Ovary (tissue), 9 donors: ENCODE measurements around the gene SPIN4. TPM values are rescaled to one million over a fixed set of nuclear protein-coding genes. Genes with fewer than 3 reads are reported as not detected.

ENCODE experiments used
- DNase-seq, 5 donors: peaks; one replicate each; pipeline ENCODE4 v3.0.0-alpha.2; 2019 to 2020
- H3K27ac ChIP-seq, 2 donors: fragments of 200-600 bp; one replicate each; pipeline versions ENCODE4 v1.5.1 to v1.8.0; 2019 to 2022
- H3K27me3 ChIP-seq: fragments of 200-600 bp; one replicate; pipeline ENCODE4 v1.8.0; 2022
- H3K36me3 ChIP-seq: fragments of 200-600 bp; sonication (generic); one replicate; pipeline ENCODE4 v1.5.1; 2019
- H3K4me1 ChIP-seq: one replicate; pipeline ENCODE4 v1.8.1; 2013; ENCODE audit warnings: mild to moderate bottlenecking, moderate library complexity; ENCODE audit not compliant: insufficient read depth
- H3K4me3 ChIP-seq: fragments of 200-600 bp; sonication (generic); one replicate; pipeline ENCODE4 v1.5.1; 2017
- H3K9me3 ChIP-seq, 2 donors: fragments of 200-600 bp in 1 of 2; sonication (generic) in 1 of 2; one replicate each; pipeline versions ENCODE4 v1.5.1 to v1.8.1; 2013 to 2019; ENCODE audit warnings: mild to moderate bottlenecking in 1 of 2, moderate library complexity in 1 of 2
- CTCF ChIP-seq, 3 donors: fragments of 450-650 bp in 2 of 3; fragments of 200-600 bp in 1 of 3; IDR thresholded peaks; one replicate each; pipeline versions ENCODE4 v1.5.1 to v1.8.0; 2016 to 2022; ENCODE audit warnings: antibody characterized with exemption in 3 of 3, mild to moderate bottlenecking in 1 of 3
- EP300 ChIP-seq: sonication (generic); formaldehyde crosslinking; IDR thresholded peaks from one replicate; pipeline ENCODE4 v1.6.1; 2017; ENCODE audit warnings: antibody characterized with exemption
- POLR2A ChIP-seq: fragments of 450-650 bp; IDR thresholded peaks from one replicate; pipeline ENCODE4 v1.6.1; 2017; ENCODE audit warnings: antibody characterized with exemption, mild to moderate bottlenecking, moderate library complexity
- WGBS, 3 donors: extraction: QIAGEN DNeasy Blood & Tissue Kit in 1 of 3; methylation state at CpG; one replicate each; pipeline versions ENCODE4 v1.1.5 to v1.1.7; 2013 to 2017; 5-methylcytosine and 5-hydroxymethylcytosine counted together
- intact Hi-C, 4 donors: fragments of 100-400 bp; cut with DNase I; formaldehyde crosslinking; loops; one replicate each; pipeline versions ENCODE4 v1.11.0 to v1.15.1; 2022 to 2023
- polyA plus RNA-seq, 2 donors: library from polyadenylated mRNA; stranded (reverse); fragments of 200-250 nt in 1 of 2; fragments of 350-450 nt in 1 of 2; fragmentation: Illumina TruSeq in 1 of 2; extraction: RNeasy Lipid Tissue Mini Kit (QIAGEN cat#74804) in 1 of 2; gene quantifications; one replicate each; pipeline ENCODE4 v1.2.3, GENCODE V29; 2013 to 2014
- total RNA-seq, 7 donors: library from RNA; depleted of rRNA in 2 of 7; stranded (reverse); fragments of >200 nt in 2 of 7; fragmentation: NEBNext Ultra II Directional in 3 of 7; extraction: Animal tissue kit (Norgen Biotek cat#: 25700) in 3 of 7; gene quantifications; one replicate each; pipeline versions ENCODE4 v1.1.0 to v1.2.4, GENCODE V29; 2016 to 2023
- donor health status: DM: no; HTN: no; CAD: no; lungs with moderate emphysema.
- donor health status: DM: no; HTN: no; CAD: no.
- donor health status: Bipolar disorder and iron deficiency.
- donor health status: DM: yes; HTN: yes; CAD: no.
- donor health status: DM: no; HTN: no; CAD: no.
- donor health status: DM: yes; HTN: yes; CAD: no.

The SPIN4 gene
- total and polyA plus RNA-seq, 9 donors = 2.3 to 6.3 (median 4.2) TPM

- Histone ChIP-seq H3K36me3 (no peaks in the 10 kb centered on the region), H3K4me1 (no peaks in the 10 kb centered on the region), H3K4me3 (no peak overlapping the region), H3K27me3 (no peaks in the 10 kb centered on the region), H3K9me3 (no peaks in the 10 kb centered on the region), H3K27ac (no peak overlapping the region)
- 57 to 62% (median 58%) methylated on average over 3 of the region's 3 CpGs for WGBS, 3 donors
- TF ChIP-seq POLR2A = no peak
- DNase-seq = no peak
- intact Hi-C loops = no loop called here
Observed at GRCh38 chrX:63349307-63349706, 1.8 kb downstream of the SPIN4 start.

GRCh38 chrX:63330681-63331080 lies 20.5 kb downstream of the SPIN4 start:
- H3K4me1 ChIP-seq = no peaks in the 10 kb centered on the region
- intact Hi-C loops = no loop called here
- H3K36me3 ChIP-seq = no peaks in the 10 kb centered on the region
- H3K27ac ChIP-seq = no peak overlapping the region
- no peak for DNase-seq
- no peak overlapping the region for H3K4me3 ChIP-seq
- no peaks in the 10 kb centered on the region for H3K27me3 ChIP-seq
- no peaks in the 10 kb centered on the region for H3K9me3 ChIP-seq
- TF ChIP-seq CTCF (IDR thresholded peaks at IDR 0.05) (no peak), EP300 (no peak), POLR2A (no peak)
- WGBS, 3 donors = 71 to 82% (median 78%) methylated on average over 8 of the region's 8 CpGs

GRCh38 chrX:63327788-63328187 lies 23.3 kb downstream of the SPIN4 start:
- intact Hi-C loops = no loop called here

GRCh38 chrX:63299596-63299995 lies 51.5 kb downstream of the SPIN4 start:
- Histone ChIP-seq H3K9me3 (no peaks in the 10 kb centered on the region), H3K27ac (no peak overlapping the region), H3K27me3 (no peaks in the 10 kb centered on the region), H3K4me1 (no peaks in the 10 kb centered on the region), H3K36me3 (no peaks in the 10 kb centered on the region), H3K4me3 (no peak overlapping the region)
- no peak for DNase-seq
- TF ChIP-seq CTCF (IDR thresholded peaks at IDR 0.05) (no peak), POLR2A (no peak), EP300 (no peak)
- intact Hi-C loops = no loop called here
- 88 to 95% (median 90%) methylated on average over 13 of the region's 13 CpGs for WGBS, 3 donors

More at GRCh38 chrX:63327788-63328187, 23.3 kb downstream of the SPIN4 start:
- H3K9me3 ChIP-seq = no peaks in the 10 kb centered on the region
- no peak overlapping the region for H3K4me3 ChIP-seq
- H3K4me1 ChIP-seq = no peaks in the 10 kb centered on the region
- H3K27ac ChIP-seq = no peak overlapping the region
- no peaks in the 10 kb centered on the region for H3K27me3 ChIP-seq
- TF ChIP-seq POLR2A (no peak), CTCF (IDR thresholded peaks at IDR 0.05) (no peak), EP300 (no peak)
- no peak for DNase-seq
- H3K36me3 ChIP-seq = no peaks in the 10 kb centered on the region
- 63 to 79% (median 72%) methylated on average over 2 of the region's 2 CpGs for WGBS, 3 donors
